Prostate gland (tissue), 2 donors: Measurements from ENCODE around the gene CDH13.

Experiments
- POLR2A ChIP-seq: fragments of 450-650 bp; IDR thresholded peaks from one replicate; pipeline ENCODE4 v1.6.1; 2016; ENCODE audit warnings: antibody characterized with exemption, mild to moderate bottlenecking
- POLR2AphosphoS5 ChIP-seq: sonication (generic); formaldehyde crosslinking; IDR thresholded peaks from one replicate; pipeline ENCODE4 v1.6.1; 2017; ENCODE audit warnings: antibody characterized with exemption
- TF ChIP-seq, protein P1 (sequence below), 4 experiments: fragments of 200-600 bp in 2 of 4; fragments of 450-650 bp in 2 of 4; sonication (generic) in 2 of 4; IDR thresholded peaks; 1 replicate in 3 of 4; 2 replicates in 1 of 4; pipeline ENCODE4 v1.5.1; 2016 to 2019; ENCODE audit warnings: antibody characterized with exemption in 4 of 4, mild to moderate bottlenecking in 2 of 4, moderate library complexity in 2 of 4

DNA sequence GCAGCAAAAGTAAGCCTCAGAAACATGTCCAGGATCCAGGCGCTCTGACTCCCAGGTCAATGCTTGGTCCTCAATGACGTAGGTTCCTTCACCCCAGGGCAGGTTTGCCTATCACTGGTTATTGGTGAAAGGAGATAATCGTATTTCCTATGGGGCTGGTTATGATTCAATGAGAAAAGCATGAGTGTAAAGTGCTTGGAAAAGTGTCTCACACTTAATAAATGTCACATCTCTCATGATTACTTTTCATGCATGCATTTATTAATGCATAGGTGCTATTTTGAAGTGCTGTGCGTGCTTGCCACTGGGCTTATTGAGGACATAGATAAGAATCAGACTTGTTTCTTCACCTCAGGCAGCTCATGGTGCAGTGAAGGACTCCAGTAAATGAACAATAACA is 10.4 kb upstream of the CDH13 start:
- no peak for TF ChIP-seq POLR2AphosphoS5
- TF ChIP-seq, protein P1, sequence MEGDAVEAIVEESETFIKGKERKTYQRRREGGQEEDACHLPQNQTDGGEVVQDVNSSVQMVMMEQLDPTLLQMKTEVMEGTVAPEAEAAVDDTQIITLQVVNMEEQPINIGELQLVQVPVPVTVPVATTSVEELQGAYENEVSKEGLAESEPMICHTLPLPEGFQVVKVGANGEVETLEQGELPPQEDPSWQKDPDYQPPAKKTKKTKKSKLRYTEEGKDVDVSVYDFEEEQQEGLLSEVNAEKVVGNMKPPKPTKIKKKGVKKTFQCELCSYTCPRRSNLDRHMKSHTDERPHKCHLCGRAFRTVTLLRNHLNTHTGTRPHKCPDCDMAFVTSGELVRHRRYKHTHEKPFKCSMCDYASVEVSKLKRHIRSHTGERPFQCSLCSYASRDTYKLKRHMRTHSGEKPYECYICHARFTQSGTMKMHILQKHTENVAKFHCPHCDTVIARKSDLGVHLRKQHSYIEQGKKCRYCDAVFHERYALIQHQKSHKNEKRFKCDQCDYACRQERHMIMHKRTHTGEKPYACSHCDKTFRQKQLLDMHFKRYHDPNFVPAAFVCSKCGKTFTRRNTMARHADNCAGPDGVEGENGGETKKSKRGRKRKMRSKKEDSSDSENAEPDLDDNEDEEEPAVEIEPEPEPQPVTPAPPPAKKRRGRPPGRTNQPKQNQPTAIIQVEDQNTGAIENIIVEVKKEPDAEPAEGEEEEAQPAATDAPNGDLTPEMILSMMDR (IDR thresholded peaks at IDR 0.05), result no peak
- no peak for TF ChIP-seq POLR2A
